GM04504 (cell line): Measurements from ENCODE around the gene MLXIP.
"Not testable (repeated sequence)": the region's sequence is repeated elsewhere in the genome, so short reads cannot be mapped to it uniquely, and the experiment has no call there.

Source experiments
- DNase-seq: peaks from one replicate; pipeline ENCODE4 v3.0.0-alpha.2; 2012; ENCODE audit warnings: low read depth

Gene MLXIP

DNA sequence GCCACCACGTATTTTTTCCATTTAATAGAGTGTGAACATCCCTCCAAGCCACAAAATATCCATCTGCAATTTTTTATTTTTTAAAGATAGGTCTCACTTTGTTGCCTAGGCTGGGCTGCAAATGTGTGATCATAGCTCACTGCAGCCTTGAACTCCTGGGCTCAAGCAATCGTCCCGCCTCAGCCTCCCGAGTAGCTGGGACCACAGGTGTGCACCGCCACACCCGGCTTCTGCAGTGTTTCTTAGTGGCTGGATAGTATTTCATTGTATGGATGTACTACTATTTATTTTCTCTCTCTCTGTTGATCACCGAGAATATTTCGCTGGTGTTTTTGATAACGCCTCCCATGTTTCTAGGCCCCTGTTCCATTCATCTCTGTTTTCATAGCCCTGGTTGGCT, 17.5 kb downstream of the MLXIP start:
- no peak for DNase-seq

DNA sequence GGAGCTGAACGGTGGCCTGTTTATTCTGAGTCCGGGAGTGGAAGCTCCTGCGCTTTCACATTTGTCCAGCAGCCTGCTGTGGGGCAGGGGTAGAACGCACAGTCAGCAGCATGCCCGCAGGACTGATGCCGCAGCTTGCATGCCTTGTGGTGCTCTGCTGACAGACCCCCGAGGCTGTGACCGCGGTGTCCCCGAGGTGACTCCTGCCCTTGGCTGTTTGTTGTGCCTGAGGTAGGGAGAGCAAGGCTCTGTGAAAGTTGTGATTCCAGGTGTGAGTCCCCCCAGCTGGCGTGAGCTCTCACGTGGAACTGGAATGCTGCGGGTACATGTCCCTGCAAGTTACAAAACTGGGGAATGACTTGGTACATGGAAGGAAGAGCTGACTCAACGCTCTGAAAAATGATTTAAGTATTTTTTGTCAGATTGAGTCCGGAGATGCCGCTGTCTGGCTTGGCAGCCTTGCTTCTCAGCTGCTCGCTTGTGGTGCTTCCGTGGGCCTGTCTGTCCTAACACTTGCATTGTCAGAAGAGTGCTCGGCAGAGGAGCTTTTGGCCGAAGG, 18.1 kb downstream of the MLXIP start:
- no peak for DNase-seq

DNA sequence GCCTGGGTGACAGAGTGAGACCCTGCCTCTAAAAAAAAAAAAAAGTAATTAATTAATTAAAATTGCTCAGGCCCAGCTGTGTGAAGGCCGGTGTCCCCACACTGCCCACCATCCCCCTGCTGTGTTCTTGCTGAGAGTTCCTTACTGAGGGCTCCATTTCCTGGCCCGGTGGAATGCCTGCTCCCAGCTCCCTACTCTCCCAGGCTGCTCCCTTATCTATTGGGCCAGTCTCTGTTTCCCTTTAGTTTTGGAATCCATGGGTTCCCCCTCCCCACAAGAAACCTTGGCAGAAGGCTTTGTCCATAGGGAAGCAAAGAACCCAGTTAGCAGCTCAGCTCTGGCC, 19.0 kb downstream of the MLXIP start:
- DNase-seq, result no peak

DNA sequence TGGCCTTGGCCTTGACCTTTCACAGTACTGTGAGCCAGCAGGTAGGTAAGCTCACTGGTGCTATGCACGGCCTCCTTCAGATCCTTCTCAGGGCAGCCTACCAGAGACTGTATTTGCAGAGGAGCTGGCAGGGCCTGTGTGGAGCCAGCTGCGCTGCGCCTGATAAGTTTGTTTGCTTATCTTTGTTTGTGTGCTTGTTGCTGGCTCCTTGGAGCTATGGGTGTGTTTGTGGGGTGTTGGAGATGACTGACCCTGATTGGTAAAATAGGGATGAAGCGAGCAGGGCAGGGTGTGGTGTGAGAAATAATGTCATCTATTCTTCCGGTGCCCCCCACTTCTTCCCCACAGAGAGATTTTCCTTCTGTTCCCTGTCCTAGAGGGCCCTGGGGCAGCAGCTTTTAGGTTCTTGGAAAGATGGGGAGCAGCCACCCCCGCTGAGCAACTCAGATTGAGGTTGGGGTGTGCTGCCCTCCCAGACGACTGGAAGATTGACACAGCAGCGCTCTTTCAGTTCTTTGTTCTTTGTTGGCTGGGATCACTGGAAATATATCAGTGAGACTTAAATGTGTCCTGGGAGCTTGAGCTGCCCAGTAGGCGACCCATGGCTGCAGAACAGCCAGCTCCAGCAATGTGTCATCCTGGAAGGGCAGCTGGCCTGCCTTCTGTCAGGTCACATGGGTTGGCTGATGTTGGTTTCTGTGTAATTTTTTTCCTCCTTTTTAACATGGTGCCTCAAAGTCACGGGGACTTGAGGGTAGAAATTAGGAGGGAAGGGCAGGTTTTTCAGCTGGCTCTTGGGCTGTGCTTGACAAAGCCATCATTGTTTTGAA, 19.6 kb downstream of the MLXIP start:
- DNase-seq, result no peak

DNA sequence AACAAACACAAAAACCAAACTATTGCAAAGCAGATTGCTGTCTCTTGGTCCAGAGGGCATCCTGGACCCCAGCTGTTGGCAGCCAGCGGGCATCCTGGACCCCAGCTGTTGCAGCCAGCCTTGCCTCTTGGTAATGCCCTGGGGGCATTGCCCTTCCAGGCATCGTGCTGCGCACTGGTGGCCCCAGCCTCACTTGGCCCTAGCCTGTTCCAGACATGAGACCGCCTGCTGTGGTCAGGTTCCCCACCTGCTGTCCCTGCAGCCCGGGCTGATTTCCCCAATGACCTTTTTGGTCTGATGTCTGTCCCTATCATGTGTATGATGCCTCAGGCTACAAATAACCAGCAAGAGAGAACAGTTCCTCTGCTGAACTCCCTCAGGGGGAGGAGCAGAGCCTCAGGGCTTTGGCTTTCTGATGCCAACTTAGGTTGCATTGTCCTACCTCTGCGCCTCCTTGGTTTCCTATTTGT, 20.8 kb downstream of the MLXIP start:
- no peak for DNase-seq

DNA sequence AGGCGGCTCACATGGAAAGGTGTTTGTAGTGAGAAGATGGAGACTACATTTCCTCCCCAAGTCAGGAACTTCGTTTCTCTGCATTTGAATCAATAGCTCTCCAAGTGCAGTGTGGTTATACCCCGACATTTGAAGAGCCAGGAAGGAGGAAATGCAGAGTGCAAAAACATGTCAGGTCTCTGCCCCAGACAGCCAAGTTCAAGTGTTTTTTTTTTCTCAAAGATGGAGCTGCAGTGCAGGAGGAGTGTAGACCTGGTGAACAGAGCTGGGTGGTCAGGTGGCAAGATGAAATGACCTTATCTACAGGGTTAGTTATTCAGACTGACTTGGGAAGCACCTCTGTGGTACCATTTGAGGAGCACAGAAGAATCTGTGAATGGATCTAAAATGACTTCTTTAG, 21.3 kb downstream of the MLXIP start:
- no peak for DNase-seq

DNA sequence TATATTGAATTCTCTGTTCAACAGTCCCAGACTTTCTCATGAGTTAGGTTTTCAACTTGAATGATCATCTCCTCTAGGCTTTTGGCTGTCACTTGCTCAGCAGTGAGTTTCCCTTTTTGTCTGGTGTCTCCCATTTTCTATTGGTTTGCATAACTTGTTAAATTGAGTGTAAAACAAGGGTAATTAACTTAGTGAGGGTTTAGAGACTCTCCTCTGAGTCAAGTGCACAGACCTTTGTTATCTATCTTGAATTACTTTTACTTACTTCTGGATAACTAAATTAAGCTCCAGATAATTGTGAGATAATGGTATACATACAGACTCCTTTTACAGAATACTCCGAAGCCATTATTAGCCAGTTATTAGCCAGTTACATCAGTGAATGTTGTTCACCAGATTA, 22.0 kb downstream of the MLXIP start:
- DNase-seq, result no peak

DNA sequence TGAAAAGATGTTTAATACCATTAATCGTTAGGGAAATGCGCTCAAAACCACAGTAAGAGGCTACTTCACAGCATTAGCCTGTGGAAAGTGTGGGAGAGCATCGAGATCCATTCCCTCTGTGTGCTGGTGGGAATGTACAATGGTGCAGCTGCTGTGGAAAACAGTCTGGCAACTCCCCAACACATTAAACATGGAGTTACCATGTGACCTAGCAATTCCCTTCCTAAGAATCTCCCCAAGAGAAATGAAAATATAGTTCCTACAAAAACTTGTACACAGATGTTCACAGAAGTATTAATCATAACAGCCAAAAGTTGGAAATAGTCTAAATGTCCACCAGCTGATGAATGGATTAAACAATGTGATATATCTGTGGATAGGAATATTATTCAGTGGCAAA, 23.8 kb downstream of the MLXIP start:
- DNase-seq, result no peak

DNA sequence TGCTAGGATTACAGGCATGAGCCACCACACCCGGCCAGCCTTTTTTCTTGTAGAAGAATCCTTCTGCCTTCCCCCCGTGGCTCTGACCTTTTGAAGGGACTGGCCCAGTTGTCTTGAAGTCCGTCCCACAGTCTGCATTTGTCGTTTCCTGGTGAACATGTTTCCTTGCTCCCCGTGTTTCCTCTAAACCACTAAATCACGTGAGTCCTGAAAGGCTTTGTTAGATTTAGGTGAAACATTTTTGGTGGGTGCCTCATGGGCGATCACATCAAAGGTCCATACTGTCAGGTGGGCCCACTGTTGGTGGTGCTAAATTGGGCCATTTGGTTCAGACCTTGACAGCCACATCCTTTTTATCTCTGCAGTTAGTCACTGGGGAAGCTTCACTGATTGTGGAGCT, 26.3 kb downstream of the MLXIP start:
- DNase-seq, result no peak

DNA sequence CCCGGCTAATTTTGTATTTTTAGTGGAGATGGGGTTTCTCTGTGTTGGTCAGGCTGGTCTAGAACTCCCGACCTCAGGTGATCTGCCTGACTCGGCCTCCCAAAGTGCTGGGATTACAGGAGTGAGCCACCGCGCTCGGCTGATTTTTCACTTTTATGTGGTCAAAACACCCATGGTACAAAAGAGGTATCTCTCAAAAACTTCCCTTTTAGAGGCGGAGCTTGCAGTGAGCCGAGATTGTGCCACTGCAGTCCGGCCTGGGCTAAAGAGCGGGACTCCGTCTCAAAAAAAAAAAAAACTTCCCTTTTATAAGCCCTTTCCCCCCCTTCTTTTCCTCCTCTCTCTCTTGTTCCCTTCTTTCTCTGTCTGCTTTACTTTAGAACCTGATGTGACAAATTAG, 26.9 kb downstream of the MLXIP start:
- DNase-seq, result not testable (repeated sequence)

DNA sequence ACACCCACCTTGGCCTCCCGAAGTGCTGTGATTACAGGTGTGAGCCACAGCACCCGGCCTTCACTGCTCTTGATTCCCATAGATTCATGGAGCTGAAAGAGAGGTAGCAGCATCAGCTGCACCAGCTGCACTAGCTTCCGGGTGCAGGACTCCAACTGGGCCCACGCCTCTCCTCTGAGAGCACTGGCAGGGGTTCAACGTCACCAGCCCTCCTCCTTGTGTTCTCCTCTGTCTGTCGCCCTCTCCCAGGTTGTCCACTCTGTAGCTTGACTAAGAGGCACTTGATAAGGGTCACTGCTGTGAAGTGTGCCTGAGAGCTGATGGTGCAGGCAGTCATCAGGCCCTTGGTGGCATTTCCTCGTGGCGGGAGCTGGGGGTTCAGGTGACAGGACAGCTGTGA, 28.3 kb downstream of the MLXIP start:
- DNase-seq, result no peak

DNA sequence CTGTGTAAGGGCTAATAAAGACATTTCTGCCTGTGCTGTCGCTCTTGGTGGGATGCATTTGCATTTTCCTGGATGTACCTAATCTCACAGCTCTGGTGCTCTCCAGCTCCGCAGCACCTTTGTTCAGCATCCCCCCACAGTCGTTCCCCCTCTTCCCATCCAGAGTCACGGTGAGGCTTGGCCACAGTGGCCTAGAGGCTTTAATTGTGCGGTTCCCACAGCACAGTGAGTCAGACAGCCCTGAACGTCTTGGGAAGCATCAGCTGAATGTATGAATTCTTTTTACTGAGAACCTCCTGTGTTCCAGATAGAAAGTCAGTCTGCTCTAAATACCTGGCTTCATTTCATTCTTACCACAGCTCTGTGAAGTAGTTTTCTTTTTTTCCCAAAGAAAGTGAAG, 28.7 kb downstream of the MLXIP start:
- DNase-seq, result peak; percentile 49

DNA sequence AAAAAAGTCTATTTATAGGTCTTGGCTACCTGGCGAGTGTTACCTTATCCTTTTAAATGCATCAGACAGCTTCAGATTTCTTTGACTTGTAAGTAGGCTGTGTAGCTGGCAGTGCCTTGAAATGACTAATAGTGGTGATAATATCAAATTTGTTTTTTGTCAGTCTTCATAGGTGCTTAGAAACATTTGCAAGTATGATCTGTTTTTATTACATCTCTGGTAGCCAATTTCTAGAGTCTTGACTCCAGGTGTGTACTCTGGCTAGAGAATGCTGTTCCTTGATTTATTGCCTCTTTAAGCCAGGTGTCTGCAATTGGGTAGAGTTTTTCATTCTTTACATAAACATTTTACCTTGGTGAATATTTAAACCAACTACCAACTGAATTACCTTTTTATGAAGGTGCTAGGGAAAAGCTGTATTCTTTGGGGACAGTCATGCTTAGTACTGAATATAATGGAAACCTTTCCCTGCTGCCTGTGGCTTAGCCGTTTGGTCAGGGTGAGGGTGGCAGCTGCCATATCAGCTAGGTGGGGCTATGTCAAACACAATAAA, 32.6 kb downstream of the MLXIP start:
- no peak for DNase-seq

DNA sequence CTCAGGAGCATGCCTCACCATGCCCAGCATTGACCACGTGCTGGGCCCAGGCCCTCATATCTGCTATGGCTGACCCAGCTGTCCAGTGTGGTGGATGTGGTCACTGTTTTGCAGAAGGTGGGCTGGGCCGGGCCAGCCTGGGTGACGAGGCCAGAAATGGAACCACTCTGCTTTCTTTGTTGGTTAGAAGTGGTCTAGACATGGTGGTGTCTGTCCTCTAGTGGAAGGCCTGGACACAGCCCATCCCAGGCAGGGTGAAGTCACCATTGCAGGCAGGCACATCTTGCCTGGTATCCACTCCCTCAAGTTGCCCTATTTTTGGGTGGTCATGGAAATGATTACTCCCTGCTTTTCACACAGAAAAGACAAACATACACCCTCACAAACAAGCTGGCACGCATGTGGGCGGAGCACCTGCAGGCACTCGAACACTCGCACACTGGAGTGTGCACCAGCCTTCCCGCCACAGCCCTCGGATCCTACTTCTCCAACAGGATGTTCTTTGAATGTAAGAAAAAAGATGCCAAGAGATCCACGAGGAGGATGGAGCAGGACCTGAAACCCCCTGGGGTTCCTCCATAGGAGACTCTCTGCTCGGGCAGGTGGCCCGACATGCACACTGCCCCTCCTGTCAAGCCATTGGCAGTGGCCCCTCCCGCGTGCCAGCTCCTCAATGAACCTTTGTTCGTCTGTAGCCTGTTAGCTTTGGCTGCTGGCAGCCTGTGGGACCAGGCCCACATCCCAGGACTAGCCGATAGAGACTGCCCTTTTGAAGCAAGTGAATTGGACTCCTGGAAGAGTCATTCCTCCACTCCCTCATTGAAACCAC, 38.4 kb downstream of the MLXIP start:
- DNase-seq, result no peak

DNA sequence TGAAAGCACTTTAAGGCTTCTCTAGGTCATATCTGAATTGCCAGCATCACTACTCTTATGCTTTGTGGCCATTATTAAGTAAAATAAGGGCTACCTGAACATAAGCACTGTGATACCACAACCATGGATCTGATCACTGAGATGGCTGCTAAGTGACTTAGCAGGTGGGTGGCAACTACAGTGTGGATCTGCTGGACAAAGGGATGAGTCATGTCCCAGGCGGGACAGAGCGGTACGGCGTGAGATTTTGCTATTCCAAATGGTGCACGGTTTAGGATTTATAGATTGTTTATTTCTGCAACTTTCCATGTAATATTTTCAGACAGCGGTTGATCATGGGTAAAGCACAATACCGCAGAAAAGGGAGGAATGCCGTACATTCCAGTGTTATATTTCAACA, 39.4 kb downstream of the MLXIP start:
- no peak for DNase-seq

DNA sequence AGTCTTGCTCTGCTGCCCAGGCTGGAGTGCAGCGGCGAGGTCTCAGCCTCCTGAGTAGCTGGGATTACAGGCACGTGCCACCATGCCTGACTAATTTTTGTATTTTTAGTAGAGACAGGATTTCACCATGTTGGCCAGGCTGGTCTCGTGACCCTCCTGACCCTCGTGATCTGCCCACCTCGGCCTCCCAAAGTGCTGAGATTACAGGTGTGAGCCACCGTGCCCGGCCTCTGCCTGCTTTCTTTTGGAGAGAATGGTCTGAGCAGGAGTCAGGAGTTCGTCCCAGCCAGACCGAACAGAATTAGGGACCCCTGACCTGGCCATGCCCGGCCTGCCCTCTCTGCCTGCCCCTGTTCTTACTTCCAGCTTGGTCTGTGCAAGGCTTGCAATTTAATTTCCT, 42.8 kb downstream of the MLXIP start:
- not testable (repeated sequence) for DNase-seq

DNA sequence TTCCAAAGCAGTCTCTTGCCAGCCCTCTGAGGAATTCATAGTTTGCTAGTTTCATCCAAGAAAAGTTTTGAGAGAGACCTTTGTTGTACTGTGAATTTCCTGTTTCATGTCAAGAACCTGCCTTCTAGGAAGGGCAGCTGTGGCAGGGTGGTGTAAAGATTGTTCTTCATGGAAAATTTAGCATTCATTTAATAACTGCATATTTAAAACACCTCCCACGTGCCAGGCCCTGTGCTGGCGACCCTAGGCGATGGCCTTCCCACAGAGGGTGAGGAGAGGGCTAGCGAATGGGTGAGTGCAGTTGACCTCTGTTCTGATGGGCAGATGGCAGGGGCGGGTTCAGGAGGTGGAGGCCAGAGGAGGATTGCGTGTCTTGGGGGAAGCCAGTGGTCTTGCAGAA, 43.2 kb downstream of the MLXIP start:
- DNase-seq, result no peak

DNA sequence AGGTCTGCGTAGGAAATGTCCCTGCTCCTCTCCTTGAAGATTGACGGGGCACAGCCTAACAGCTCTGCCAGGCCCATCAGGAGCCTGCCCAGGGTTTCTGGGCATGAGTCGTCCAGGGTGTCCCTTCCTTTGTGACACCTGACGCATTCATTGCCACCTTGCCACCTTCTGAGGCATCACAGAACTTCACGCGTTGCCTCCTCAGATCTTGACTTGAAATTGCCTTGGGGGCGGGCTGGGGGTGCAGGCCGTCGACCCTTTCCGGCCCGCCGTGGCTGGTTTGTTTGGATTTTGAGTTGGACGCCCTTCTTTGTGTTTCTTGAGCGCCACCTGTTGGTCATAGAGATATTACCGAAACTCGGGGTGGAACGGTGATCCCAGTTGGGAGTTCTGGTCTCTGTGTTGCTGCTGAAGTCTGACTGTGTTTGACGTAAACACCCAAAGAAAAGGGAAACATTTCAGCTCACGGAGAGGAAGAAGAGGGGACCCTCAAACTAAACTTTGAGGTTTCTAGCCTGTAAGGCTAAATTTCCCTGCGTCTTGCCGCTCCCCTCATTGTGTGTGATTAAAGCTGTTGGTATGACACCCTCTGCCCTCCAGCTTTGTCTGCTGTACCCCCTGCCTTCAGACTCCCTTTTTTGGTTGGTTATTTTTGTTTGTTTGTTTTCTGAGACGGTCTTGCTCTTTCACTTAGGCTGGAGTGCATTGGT, 44.6 kb downstream of the MLXIP start:
- peak; percentile 42 for DNase-seq

DNA sequence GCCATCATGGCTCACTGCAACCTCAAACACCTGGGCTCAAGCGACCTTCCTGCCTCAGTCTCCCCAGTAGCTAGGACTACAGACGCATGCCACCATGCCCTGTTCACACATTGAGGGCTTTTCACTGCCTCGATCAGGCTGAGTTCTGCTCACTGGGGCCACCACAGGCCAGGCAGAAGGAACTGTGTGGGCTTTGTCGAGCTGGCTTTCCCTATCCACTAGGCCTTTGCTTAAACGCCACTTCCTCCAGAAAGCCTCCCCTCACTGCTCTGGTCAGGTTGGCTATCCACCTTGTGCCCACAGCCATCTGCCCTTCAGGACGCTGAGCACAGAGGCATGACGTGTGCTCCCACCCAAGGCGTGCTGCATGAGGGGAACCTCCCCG, 45.2 kb downstream of the MLXIP start:
- DNase-seq, result no peak

DNA sequence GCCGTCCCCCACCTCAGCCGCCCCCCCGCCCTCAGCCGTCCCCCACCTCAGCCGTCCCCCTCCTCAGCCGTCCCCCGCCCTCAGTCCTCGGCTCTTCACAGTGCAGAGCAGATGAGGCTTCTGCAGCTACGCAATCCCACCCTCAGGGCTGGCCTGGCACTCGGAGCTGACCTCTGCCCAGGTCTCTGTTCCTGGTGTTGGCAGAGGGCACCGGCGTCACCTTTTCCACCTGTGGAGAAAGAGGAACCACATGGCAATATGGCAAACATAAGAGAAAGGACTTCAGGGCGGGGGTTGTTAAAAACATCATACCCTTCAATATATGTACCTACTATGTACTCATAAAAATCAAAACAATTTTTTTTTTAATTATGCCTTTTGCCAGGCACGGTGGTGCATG, 45.8 kb downstream of the MLXIP start:
- no peak for DNase-seq

DNA sequence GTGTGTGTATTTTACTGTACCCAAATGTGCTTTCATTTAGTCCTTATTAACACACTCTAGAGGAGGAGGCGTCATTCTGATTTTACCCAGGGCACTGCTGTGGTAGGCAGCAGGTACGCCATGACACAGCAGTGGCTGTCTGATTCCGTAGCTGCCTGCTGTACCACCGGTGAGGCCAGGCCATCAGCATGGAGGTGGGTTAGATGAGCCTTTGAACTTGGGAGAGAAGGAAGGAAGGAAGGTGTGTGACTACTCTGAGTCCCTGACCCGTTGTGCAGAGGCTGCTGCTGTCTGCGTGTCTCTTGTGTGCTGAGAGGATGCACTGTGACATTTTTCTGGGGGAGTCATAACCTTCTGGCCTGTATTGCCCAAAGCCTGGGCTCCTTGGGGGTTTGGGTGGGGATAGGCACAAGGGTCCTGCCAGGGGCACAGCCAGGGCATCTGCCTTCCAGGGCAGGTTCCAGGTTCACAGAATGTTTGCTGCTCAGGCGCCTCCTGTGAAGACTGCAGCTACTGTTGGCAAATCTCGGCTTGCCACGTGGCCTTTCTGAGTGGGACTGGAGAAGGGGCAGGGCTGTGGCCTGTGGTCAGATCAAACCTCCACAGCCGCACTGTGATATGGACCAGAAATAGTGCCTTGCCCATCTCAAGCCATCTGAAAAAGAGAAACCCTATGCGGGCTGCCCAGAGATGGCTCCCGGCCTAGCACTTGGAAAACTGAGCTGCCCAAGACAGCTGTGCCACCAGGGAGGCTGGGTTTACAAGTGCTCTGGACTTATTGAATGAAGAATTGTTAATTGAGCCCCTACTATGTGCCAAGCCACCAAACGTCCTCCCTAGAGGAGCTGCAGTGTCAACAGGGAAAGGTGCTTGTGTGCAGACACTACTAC, 47.1 kb downstream of the MLXIP start:
- no peak for DNase-seq
